K562 (cell line): Measurements from ENCODE around the gene FASTK. TPM values are rescaled to one million over a fixed set of nuclear protein-coding genes. Genes with fewer than 3 reads are reported as not detected.
A peak's percentile ranks its signal among the peaks of the same experiment; 100 is the strongest.

Experiments
- GATA2 ChIP-seq: sonication (generic); formaldehyde crosslinking; IDR thresholded peaks from 2 replicates; pipeline ENCODE4 v1.4.0; 2020; ENCODE audit warnings: mild to moderate bottlenecking, missing genetic modification reagents
- polyA plus RNA-seq, 8 experiments: library from polyadenylated mRNA; depleted of rRNA in 4 of 8; stranded (reverse) in 5 of 8; unstranded in 3 of 8; fragments of >200 nt; fragmentation: Nextera tagmentation in 2 of 8; fragmentation: Illumina TruSeq in 1 of 8; extraction: Ambion mirVana in 2 of 8; extraction: Trizol in 1 of 8; gene quantifications; 2 replicates each; pipeline versions ENCODE4 v1.2.1 to v1.2.3, GENCODE V29; 2011 to 2014; ENCODE audit warnings: inconsistent platforms in 1 of 8, missing spikeins in 1 of 8
- total RNA-seq, 7 experiments: library from RNA; depleted of rRNA in 6 of 7; stranded (reverse); fragments of >200 nt in 6 of 7; fragmentation: Illumina TruSeq in 2 of 7; extraction: Trizol in 2 of 7; gene quantifications; 2 replicates each; pipeline versions ENCODE4 v1.2.1 to v1.2.3, GENCODE V29; 2011 to 2021; ENCODE audit warnings: low replicate concordance in 1 of 7
- TF ChIP-seq, protein P1 (sequence below): fragments of 450-650 bp; IDR thresholded peaks from 2 replicates; pipeline ENCODE4 v1.6.1; 2017; ENCODE audit warnings: antibody characterized with exemption, mild to moderate bottlenecking
- TF ChIP-seq, protein P2 (sequence below), 2 experiments: fragments of 450-650 bp in 1 of 2; sonication (generic) in 1 of 2; formaldehyde crosslinking in 1 of 2; IDR thresholded peaks in 1 of 2; conservative IDR thresholded peaks in 1 of 2; 2 replicates each; pipeline versions ENCODE4 v1.6.1 to v1.8.1; 2016 to 2023; ENCODE audit warnings: mild to moderate bottlenecking in 2 of 2, moderate library complexity in 2 of 2, inconsistent platforms in 1 of 2, missing genetic modification reagents in 1 of 2

Gene FASTK
- total and polyA plus RNA-seq, 9 of the 15 experiments (the other 6 are each of a cell fraction or from before 2014, with no cell fraction given), result 0.51 to 150 (median 48.2) TPM

- TF ChIP-seq, protein P1, sequence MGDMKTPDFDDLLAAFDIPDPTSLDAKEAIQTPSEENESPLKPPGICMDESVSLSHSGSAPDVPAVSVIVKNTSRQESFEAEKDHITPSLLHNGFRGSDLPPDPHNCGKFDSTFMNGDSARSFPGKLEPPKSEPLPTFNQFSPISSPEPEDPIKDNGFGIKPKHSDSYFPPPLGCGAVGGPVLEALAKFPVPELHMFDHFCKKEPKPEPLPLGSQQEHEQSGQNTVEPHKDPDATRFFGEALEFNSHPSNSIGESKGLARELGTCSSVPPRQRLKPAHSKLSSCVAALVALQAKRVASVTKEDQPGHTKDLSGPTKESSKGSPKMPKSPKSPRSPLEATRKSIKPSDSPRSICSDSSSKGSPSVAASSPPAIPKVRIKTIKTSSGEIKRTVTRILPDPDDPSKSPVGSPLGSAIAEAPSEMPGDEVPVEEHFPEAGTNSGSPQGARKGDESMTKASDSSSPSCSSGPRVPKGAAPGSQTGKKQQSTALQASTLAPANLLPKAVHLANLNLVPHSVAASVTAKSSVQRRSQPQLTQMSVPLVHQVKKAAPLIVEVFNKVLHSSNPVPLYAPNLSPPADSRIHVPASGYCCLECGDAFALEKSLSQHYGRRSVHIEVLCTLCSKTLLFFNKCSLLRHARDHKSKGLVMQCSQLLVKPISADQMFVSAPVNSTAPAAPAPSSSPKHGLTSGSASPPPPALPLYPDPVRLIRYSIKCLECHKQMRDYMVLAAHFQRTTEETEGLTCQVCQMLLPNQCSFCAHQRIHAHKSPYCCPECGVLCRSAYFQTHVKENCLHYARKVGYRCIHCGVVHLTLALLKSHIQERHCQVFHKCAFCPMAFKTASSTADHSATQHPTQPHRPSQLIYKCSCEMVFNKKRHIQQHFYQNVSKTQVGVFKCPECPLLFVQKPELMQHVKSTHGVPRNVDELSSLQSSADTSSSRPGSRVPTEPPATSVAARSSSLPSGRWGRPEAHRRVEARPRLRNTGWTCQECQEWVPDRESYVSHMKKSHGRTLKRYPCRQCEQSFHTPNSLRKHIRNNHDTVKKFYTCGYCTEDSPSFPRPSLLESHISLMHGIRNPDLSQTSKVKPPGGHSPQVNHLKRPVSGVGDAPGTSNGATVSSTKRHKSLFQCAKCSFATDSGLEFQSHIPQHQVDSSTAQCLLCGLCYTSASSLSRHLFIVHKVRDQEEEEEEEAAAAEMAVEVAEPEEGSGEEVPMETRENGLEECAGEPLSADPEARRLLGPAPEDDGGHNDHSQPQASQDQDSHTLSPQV, result 0 out of 2 replicates have a peak, but pooled peaks have one; percentile 35
- TF ChIP-seq GATA2, result 0 out of 2 replicates have a peak, but pooled peaks have one; percentile 39
- TF ChIP-seq, protein P2, sequence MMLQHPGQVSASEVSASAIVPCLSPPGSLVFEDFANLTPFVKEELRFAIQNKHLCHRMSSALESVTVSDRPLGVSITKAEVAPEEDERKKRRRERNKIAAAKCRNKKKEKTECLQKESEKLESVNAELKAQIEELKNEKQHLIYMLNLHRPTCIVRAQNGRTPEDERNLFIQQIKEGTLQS (IDR thresholded peaks at IDR 0.05), result no peak
- TF ChIP-seq, protein P2 (CRISPR knock-in tag; conservative IDR thresholded peaks at IDR 0.05), result no peak
Observed at GRCh38 chr7:151114151-151115090, 33.8 kb upstream of the FASTK start (continued).
